ENCODE data around the gene EIF3A.

- TF ChIP-seq, protein P1, sequence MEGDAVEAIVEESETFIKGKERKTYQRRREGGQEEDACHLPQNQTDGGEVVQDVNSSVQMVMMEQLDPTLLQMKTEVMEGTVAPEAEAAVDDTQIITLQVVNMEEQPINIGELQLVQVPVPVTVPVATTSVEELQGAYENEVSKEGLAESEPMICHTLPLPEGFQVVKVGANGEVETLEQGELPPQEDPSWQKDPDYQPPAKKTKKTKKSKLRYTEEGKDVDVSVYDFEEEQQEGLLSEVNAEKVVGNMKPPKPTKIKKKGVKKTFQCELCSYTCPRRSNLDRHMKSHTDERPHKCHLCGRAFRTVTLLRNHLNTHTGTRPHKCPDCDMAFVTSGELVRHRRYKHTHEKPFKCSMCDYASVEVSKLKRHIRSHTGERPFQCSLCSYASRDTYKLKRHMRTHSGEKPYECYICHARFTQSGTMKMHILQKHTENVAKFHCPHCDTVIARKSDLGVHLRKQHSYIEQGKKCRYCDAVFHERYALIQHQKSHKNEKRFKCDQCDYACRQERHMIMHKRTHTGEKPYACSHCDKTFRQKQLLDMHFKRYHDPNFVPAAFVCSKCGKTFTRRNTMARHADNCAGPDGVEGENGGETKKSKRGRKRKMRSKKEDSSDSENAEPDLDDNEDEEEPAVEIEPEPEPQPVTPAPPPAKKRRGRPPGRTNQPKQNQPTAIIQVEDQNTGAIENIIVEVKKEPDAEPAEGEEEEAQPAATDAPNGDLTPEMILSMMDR (IDR thresholded peaks at IDR 0.05): no peak
- TF ChIP-seq POLR2A (IDR thresholded peaks at IDR 0.05): no peak
Observed at GRCh38 chr10:119049361-119049760, 31.3 kb downstream of the EIF3A start.
